IMR-90 (cell line): Measurements from ENCODE around the gene NEO1.
"Not testable (repeated sequence)": the region's sequence is repeated elsewhere in the genome, so short reads cannot be mapped to it uniquely, and the experiment has no call there.

Source experiments
- CTCF ChIP-seq: conservative IDR thresholded peaks from 2 replicates; pipeline ENCODE4 v1.5.1; 2012; ENCODE audit warnings: mild to moderate bottlenecking, low read depth, low read length, improper control_type of control experiment
- RAD21 ChIP-seq: IDR thresholded peaks from 2 replicates; pipeline ENCODE4 v1.6.1; 2012; ENCODE audit warnings: low read length, improper control_type of control experiment

- not testable (repeated sequence) for TF ChIP-seq CTCF, RAD21
Observed at GRCh38 chr15:73221450-73221849, 169.2 kb downstream of the NEO1 start.
